Mammary epithelial cell (primary cell): ENCODE results near the gene CLMP.

Source experiments
- EZH2 ChIP-seq: IDR thresholded peaks from 2 replicates; pipeline ENCODE4 v1.6.1; 2012; ENCODE audit warnings: low read length, inconsistent platforms, borderline replicate concordance
- TF ChIP-seq, protein P1 (sequence below), 2 donors: IDR thresholded peaks in 1 of 2; conservative IDR thresholded peaks in 1 of 2; 2 replicates each; pipeline ENCODE4 v1.5.1; 2011 to 2012; ENCODE audit warnings: inconsistent platforms in 2 of 2, low read length in 2 of 2, mild to moderate bottlenecking in 2 of 2, control low read depth in 1 of 2, low read depth in 1 of 2; ENCODE audit not compliant: insufficient read depth in 1 of 2; ENCODE audit errors: extremely low read depth in 1 of 2

DNA sequence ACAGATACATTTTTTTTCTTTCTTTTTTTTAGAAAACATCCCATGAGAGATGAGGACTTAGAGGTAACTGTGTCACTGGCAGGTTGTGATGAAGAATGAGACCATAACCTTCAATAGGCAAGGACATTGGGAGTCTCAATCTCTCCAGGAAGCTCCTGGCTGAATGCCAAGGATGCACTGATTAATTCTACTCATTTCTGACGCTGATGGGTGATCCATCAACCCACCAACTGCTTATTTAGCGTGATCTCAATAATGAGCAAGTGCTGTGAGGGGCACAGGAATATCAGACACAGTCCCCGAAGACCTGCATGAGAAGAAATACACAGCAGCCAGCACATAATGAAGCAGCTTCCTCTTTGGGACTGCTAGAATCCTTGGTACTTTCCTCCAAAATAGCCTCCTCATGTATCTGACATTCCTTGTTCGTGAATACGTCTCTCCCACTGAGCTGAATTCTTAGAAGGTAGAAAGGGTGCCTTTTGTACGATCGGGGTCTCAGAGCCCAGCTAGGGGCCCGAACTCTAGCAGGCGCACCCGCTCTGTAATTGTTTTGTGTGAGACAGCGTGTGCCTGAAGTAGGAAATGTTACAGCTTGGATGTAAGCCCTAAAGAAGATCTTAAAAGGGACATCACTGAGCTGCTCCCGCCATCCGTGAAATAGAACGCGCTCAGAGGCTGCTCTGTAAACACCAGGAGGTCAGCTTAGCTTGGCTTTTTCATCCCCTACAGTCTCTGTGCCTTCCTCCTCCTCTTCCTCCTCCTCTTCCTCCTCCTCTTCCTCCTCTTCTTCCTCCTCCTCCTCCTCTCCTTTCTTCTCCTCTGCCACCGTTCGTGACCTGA is 7.2 kb downstream of the CLMP start:
- TF ChIP-seq, protein P1, sequence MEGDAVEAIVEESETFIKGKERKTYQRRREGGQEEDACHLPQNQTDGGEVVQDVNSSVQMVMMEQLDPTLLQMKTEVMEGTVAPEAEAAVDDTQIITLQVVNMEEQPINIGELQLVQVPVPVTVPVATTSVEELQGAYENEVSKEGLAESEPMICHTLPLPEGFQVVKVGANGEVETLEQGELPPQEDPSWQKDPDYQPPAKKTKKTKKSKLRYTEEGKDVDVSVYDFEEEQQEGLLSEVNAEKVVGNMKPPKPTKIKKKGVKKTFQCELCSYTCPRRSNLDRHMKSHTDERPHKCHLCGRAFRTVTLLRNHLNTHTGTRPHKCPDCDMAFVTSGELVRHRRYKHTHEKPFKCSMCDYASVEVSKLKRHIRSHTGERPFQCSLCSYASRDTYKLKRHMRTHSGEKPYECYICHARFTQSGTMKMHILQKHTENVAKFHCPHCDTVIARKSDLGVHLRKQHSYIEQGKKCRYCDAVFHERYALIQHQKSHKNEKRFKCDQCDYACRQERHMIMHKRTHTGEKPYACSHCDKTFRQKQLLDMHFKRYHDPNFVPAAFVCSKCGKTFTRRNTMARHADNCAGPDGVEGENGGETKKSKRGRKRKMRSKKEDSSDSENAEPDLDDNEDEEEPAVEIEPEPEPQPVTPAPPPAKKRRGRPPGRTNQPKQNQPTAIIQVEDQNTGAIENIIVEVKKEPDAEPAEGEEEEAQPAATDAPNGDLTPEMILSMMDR (conservative IDR thresholded peaks at IDR 0.05 in 1 of 2, IDR thresholded peaks at IDR 0.05 in 1 of 2; ENCODE audit: extremely low read depth in 1 of 2, insufficient read depth in 1 of 2, low read depth in 1 of 2, low read length in 2 of 2), result no peak
- TF ChIP-seq EZH2, result no peak
